GM12892 (cell line): Measurements from ENCODE around the gene ALG6. TPM values are rescaled to one million over a fixed set of nuclear protein-coding genes. Genes with fewer than 3 reads are reported as not detected.

ENCODE experiments used
- DNase-seq: peaks from one replicate; pipeline ENCODE4 v3.0.0; 2011; ENCODE audit not compliant: insufficient read length
- FAIRE-seq: peaks from 2 replicates; lab custom pipeline; 2011; peaks lifted over from hg19 to GRCh38; lab: Jason Lieb, UNC
- POLR2A ChIP-seq: IDR thresholded peaks from 2 replicates; pipeline ENCODE4 v1.6.1; 2011; ENCODE audit warnings: low read depth, low read length, control low read depth
- POLR2AphosphoS5 ChIP-seq: IDR thresholded peaks from 2 replicates; pipeline ENCODE4 v1.6.1; 2011; ENCODE audit warnings: low read depth, low read length, control low read depth
- TAF1 ChIP-seq: IDR thresholded peaks from 2 replicates; pipeline ENCODE4 v1.6.1; 2011; ENCODE audit warnings: low read depth, mild to moderate bottlenecking, control low read depth, low read length, borderline replicate concordance
- polyA plus RNA-seq: library from polyadenylated mRNA; unstranded; fragments of >200 nt; gene quantifications from one replicate; pipeline ENCODE4 v1.2.1, GENCODE V29; 2012; ENCODE audit warnings: missing spikeins, inconsistent platforms; ENCODE audit not compliant: missing spikeins

Gene ALG6
- 11.0 TPM for polyA plus RNA-seq

- DNase-seq (peak; percentile 95), FAIRE-seq (peak; percentile 96)
- TF ChIP-seq POLR2A, result peak; percentile 90
- peak; percentile 66; the same call in 1 of the 2 replicates for TF ChIP-seq TAF1
- peak; percentile 76 for TF ChIP-seq POLR2AphosphoS5
These were observed at the start of gene ALG6 for GRCh38 chr1:63367215-63368103. TSS of gene ALG6 (plus strand) at chr1:63367627. CDS start at chr1:63370978, 3,351 bp downstream.

GRCh38 chr1:63317817-63318152 lies 49.6 kb upstream of the ALG6 start:
- no peak for TF ChIP-seq TAF1
- no peak for TF ChIP-seq POLR2AphosphoS5
- TF ChIP-seq POLR2A, result no peak
- no peak for DNase-seq
- no peak for FAIRE-seq

DNA sequence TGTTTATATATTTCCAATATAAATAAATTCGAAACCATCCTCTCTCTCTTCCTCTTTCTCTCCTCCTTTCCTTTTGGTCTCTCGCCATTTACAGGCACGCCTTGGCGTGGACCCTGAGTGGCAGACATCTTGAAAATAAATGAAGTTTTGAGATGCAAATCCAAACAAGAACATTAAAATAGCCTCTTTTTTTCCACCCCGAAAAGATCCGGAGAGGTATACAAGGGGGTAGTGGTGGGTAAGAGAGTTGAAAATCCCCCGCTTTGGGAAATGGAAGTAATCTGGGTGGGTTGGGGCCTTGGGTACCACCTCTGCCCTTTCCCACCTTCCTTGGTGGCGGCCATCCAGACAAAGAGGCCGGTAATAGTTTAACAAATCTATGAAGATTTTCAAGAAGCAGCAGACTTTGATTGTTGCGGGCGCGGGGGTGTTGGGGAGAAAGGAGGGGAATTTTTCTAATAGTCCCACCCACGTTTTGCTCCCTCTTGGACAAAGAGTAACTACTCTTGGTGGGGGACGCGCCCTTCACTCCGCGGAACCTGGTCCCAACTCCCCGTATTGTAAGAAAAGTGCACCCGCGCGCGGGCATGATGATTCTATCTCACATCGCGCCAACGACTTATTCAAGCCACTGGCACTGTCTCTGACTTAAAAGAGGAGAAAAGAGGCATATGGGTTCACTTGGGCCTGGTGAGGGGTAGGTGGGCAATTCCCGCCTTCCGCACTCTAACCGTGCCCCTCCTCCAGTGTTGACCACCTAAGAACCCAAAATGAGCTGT lies 49.0 kb upstream of the ALG6 start:
- TF ChIP-seq POLR2AphosphoS5 (no peak), POLR2A (no peak), TAF1 (no peak)
- DNase-seq (no peak), FAIRE-seq (no peak)

GRCh38 chr1:63319046-63320021 lies 48.1 kb upstream of the ALG6 start:
- TF ChIP-seq POLR2A (no peak), POLR2AphosphoS5 (no peak), TAF1 (no peak)
- FAIRE-seq (no peak), DNase-seq (no peak)

- no peak for FAIRE-seq
- DNase-seq, result no peak
- no peak for TF ChIP-seq POLR2A
- no peak for TF ChIP-seq TAF1
- TF ChIP-seq POLR2AphosphoS5, result no peak
These were observed 47.3 kb upstream of the ALG6 start for GRCh38 chr1:63320022-63320721.

- no peak for DNase-seq
- no peak for FAIRE-seq
- TF ChIP-seq TAF1, result no peak
- no peak for TF ChIP-seq POLR2A
- TF ChIP-seq POLR2AphosphoS5, result no peak
These were observed 46.2 kb upstream of the ALG6 start for GRCh38 chr1:63321066-63321784.

GRCh38 chr1:63321785-63322113 lies 45.7 kb upstream of the ALG6 start:
- FAIRE-seq, result no peak
- no peak for DNase-seq

GRCh38 chr1:63322114-63322943 lies 45.1 kb upstream of the ALG6 start, which contains the start of gene FOXD3:
TSS of gene FOXD3 (plus strand) at chr1:63322567. CDS start at chr1:63323059, 492 bp downstream.
- FAIRE-seq (peak; percentile 78), DNase-seq (no peak)
- TF ChIP-seq POLR2A (no peak), POLR2AphosphoS5 (no peak), TAF1 (no peak)

More at GRCh38 chr1:63321785-63322113, 45.7 kb upstream of the ALG6 start:
- TF ChIP-seq TAF1, result no peak
- TF ChIP-seq POLR2AphosphoS5, result no peak
- no peak for TF ChIP-seq POLR2A
